ENCODE measurements around the gene DSEL. TPM values are rescaled to one million over a fixed set of nuclear protein-coding genes. Genes with fewer than 3 reads are reported as not detected.
A peak's percentile ranks its signal among the peaks of the same experiment; 100 is the strongest.

Gene DSEL
- total RNA-seq, 3 donors from 2014 or later (not counting 1 experiment from before 2014, with no cell fraction given): 0.11 to 0.38 (median 0.12) TPM

DNA sequence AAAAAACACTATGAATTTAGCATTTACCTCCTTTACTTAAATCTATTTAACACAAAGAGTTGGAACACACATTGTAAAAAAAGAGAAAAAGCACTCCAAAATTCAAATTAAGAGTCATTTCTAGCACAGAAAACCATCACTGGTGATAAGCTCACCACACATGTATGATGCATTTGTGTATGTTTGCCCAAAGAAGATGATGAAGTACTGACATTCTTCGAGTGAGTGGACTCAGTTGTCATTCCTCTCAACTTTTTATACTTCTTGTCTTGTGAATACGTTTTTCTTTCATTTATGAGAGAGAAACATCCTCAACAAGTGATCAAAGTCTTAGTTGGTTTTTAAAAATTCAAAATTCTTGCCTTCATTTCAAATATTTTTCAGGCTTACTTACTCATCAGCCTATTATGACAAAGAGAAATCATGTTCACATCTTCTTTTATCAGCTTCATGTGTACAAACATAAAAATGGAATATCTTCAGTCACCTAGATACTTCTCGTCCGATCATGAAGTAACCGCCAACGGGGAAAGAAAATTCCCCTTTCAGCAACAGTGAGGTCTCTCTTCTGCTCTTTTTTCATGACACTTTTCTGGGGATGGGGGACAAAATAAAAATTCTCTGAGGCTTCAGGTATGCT is 1.5 kb downstream of the DSEL start:
- no peaks in the 10 kb centered on the region for H3K27me3 ChIP-seq (ENCODE audit: control insufficient read depth, insufficient read depth, low read length)
- H3K27ac ChIP-seq (ENCODE audit: low read length): no peak overlapping the region
- no peaks in the 10 kb centered on the region for H3K36me3 ChIP-seq (ENCODE audit: control insufficient read depth, insufficient read depth, low read length)
- TF ChIP-seq, protein P1, sequence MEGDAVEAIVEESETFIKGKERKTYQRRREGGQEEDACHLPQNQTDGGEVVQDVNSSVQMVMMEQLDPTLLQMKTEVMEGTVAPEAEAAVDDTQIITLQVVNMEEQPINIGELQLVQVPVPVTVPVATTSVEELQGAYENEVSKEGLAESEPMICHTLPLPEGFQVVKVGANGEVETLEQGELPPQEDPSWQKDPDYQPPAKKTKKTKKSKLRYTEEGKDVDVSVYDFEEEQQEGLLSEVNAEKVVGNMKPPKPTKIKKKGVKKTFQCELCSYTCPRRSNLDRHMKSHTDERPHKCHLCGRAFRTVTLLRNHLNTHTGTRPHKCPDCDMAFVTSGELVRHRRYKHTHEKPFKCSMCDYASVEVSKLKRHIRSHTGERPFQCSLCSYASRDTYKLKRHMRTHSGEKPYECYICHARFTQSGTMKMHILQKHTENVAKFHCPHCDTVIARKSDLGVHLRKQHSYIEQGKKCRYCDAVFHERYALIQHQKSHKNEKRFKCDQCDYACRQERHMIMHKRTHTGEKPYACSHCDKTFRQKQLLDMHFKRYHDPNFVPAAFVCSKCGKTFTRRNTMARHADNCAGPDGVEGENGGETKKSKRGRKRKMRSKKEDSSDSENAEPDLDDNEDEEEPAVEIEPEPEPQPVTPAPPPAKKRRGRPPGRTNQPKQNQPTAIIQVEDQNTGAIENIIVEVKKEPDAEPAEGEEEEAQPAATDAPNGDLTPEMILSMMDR (IDR thresholded peaks at IDR 0.05): no peak
- intact Hi-C loops (cut with micrococcal nuclease): no loop called here
- no peaks in the 10 kb centered on the region for H3K27me3 Mint-ChIP-seq (ENCODE audit: low read depth in 2 of 2)
- DNase-seq (peak in 1 of 2 donors; percentile 17), ATAC-seq (no peak)
- no peaks in the 10 kb centered on the region for H3K36me3 Mint-ChIP-seq
- H3K4me1 Mint-ChIP-seq: peaks cover 20 to 31% of the 10 kb centered on the region in 2 donors
- peaks cover 14% of the 10 kb centered on the region for H3K4me1 ChIP-seq (ENCODE audit: control insufficient read depth, insufficient read depth, low read length)
- peak overlapping the region; percentile 94 for H3K4me3 Mint-ChIP-seq
- H3K9me3 Mint-ChIP-seq: no peaks in the 10 kb centered on the region
- no peaks in the 10 kb centered on the region for H3K9me3 ChIP-seq (ENCODE audit: control insufficient read depth, insufficient read depth, low read length)
- 89% methylated on average over 5 of the region's 6 CpGs for WGBS (ENCODE audit: insufficient coverage)
- peak overlapping the region; percentile 22 to 85 for H3K27ac Mint-ChIP-seq
- no peak overlapping the region for H3K4me3 ChIP-seq (ENCODE audit: low read length)

DNA sequence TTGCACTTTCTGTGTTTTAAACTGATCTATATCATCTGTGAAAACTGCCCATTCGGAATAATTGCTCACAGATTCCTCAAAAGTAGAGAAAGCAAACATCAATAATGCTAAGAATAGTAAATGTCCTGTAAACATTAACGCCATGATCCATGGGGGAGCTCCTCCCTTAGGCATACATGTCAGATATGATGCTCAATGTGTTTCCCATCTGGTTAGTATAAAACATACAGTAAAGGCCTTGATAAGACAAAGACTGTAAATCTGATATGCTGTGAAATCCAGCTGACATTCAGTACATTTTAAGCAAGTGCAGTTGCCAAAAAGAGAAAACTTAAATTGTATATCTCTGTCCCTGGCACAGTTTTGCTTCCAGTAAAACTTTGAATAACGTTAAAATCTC is 2.1 kb downstream of the DSEL start:
- no peak overlapping the region for H3K4me3 ChIP-seq (ENCODE audit: low read length)
- H3K36me3 ChIP-seq (ENCODE audit: control insufficient read depth, insufficient read depth, low read length): no peaks in the 10 kb centered on the region
- Mint-ChIP-seq H3K27ac (no peak overlapping the region), H3K4me3 (peak overlapping the region; percentile 94), H3K9me3 (no peaks in the 10 kb centered on the region), H3K4me1 (peaks cover 20 to 31% of the 10 kb centered on the region in 2 donors), H3K36me3 (no peaks in the 10 kb centered on the region), H3K27me3 (ENCODE audit: low read depth in 2 of 2) (no peaks in the 10 kb centered on the region)
- intact Hi-C loops (cut with micrococcal nuclease): no loop called here
- TF ChIP-seq, protein P1 (IDR thresholded peaks at IDR 0.05): no peak
- H3K4me1 ChIP-seq (ENCODE audit: control insufficient read depth, insufficient read depth, low read length): peaks cover 14% of the 10 kb centered on the region
- ATAC-seq (no peak), DNase-seq (no peak)
- WGBS (ENCODE audit: insufficient coverage): 91% methylated on average over 3 of the region's 3 CpGs
- no peaks in the 10 kb centered on the region for H3K27me3 ChIP-seq (ENCODE audit: control insufficient read depth, insufficient read depth, low read length)
- H3K9me3 ChIP-seq (ENCODE audit: control insufficient read depth, insufficient read depth, low read length): no peaks in the 10 kb centered on the region
- no peak overlapping the region for H3K27ac ChIP-seq (ENCODE audit: low read length)

DNA sequence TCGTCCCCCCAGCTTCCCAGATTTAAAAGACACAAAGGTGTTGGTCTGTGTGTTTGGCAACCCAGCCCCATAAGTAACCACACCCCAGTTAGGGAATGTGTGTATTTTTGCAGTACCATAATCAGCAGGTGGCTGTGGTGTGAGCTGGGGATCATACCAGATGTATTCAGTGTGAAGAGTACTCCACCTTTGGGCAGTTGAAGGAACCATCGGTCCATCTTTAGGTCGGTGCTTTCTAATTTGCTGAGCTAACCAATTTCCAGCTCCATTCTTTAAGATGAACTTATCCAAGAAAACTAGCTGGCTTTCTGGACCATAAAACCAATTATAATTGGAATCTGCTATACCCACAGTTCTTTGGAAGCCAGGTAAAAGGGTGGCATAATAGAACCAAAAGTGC is 3.2 kb downstream of the DSEL start:
- intact Hi-C loops (cut with micrococcal nuclease): no loop called here
- peaks cover 15 to 29% of the 10 kb centered on the region in 2 donors for H3K4me1 Mint-ChIP-seq

More for the DNA sequence above, 3.2 kb downstream of the DSEL start:
- H3K4me1 ChIP-seq (ENCODE audit: control insufficient read depth, insufficient read depth, low read length): peaks cover 14% of the 10 kb centered on the region
- TF ChIP-seq, protein P1 (IDR thresholded peaks at IDR 0.05): no peak
- ATAC-seq (no peak), DNase-seq (peak in 1 of 2 donors; percentile 33)
- no peak overlapping the region for H3K4me3 ChIP-seq (ENCODE audit: low read length)
- no peaks in the 10 kb centered on the region for H3K36me3 ChIP-seq (ENCODE audit: control insufficient read depth, insufficient read depth, low read length)
- no peak overlapping the region for H3K4me3 Mint-ChIP-seq
- 82% methylated on average over 2 of the region's 3 CpGs for WGBS (ENCODE audit: insufficient coverage)
- H3K9me3 Mint-ChIP-seq: no peaks in the 10 kb centered on the region
- H3K27ac ChIP-seq (ENCODE audit: low read length): no peak overlapping the region
- no peaks in the 10 kb centered on the region for H3K27me3 Mint-ChIP-seq (ENCODE audit: low read depth in 2 of 2)
- H3K27me3 ChIP-seq (ENCODE audit: control insufficient read depth, insufficient read depth, low read length): no peaks in the 10 kb centered on the region
- no peak overlapping the region for H3K27ac Mint-ChIP-seq
- H3K9me3 ChIP-seq (ENCODE audit: control insufficient read depth, insufficient read depth, low read length): no peaks in the 10 kb centered on the region
- no peaks in the 10 kb centered on the region for H3K36me3 Mint-ChIP-seq
